ENCODE measurements around the gene DYSF.

Gene DYSF

DNA sequence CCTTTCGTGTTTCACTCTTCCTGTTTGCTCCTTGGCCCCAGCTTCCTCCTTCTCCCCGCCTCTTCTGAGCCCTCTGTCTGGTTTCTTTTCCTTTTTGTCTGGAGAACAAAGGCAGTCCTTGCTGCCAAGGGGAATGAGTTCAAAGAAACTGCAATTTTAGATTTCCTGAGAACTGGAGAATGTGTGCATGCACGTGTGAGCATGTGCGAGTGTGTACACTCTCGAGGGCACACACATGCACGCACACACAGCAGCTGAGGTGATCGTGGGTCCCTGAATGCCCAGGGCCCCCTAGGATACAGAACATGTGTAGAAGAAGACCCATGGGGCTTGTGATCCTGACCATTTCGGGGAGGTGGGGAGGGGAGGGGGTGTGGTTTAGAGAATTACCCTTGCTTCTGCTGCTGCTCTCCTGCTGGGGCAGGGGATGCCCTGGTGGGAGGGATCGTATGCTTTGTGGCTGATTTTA is 151.8 kb downstream of the DYSF start:
- DNase-seq, result no peak

DNA sequence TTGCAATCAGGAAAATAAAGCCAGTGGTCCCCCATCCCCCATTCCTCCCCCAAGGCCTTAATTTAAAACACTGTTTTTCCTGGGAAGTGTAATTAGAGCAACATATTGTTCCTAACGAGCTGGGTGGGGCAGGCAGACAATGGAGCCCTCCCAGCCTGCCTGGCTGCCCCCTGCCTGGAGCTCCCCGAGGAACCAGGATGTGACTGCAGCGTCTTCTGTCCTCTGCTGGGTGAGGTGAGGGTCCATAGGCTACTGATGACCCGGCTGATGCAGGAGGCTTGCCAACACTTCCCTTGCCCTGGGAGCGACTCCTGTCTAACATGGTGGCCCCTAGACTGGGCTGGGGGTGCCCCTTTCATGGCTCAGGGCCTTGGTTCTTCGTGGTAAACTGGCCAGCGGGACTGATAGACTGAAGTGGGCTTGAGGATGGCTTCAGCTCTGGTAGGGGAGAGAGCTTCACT is 152.4 kb downstream of the DYSF start:
- no peak for DNase-seq

DNA sequence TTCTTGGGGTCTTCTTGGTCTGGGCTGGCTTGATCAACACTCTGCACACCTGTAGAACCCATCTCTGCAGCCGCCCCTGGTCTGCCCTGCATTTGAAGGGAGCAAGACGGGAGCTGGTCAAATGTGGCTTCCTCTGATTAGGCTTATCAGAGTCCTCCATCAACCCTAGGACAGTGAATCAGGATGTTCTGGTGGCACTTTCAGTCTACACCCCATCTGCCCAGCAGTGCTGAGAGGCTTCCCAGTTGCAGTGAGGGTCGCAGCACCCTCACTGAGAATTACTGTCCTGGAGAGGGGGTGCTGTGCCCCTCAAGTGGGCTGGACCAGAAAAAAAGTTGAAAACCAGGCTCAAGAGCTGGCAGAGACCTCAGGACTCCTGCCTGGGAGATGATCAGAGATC is 152.9 kb downstream of the DYSF start:
- DNase-seq, result no peak

- no peak for DNase-seq
Observed at GRCh38 chr2:71607151-71607889, 154.0 kb downstream of the DYSF start.

DNA sequence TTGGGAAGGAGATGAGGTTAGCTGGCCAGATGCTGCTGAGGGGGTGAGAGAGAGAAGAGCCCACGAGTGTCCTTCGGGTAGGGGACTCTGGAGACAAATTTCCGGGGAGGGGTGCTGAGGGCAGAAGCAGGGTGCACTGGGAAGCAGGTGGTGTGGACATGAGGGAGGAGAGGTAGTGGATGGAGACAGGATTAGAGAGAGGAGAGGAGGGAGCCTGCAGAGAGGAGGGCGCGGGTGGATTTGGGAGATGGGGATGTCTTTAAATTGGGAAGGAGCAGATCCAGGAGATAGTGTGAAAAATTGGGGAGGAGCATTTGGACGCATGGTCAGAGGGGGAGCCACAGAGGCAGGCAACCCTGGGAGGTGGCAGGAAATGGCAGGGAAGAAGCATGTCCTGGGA is 154.7 kb downstream of the DYSF start:
- DNase-seq, result no peak

DNA sequence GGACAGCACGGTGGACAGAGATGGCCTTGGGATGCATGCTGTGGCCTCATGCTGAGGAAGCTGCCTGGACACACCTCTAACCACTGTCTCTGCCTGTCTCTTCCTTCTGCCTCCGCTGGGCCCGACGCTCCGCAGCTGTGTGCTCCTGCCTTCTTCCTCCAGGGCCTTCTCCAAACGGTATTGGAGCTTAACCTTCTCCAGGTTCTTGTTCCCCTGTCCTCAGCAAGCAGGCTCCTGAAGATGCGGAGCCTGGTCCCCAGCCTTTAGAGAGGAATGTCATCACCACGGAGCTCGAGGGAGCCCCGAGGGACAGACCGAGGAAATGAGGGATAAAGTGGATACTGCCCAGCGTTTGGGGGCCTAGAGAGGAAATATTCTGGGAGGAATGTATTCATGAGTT is 155.1 kb downstream of the DYSF start:
- no peak for DNase-seq

DNA sequence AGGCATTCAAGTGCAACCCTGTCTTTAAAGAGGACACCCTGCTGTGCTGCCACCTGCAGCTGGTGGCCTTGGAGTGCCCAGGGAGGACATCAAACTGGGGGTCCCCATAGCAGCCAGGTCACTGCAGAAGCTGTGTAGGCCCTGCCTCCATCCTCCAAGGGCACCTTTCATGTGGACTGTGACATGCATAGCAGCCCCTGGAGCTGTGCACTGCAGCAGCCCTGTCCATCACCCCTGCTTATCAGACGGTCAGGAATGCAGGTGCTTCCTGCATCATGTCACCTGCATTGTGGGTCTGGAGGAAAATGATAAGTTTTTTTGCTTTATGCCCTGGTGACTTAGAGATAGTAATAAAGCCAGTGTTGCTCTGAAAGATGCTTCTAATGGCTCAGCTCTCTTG is 155.7 kb downstream of the DYSF start:
- no peak for DNase-seq

- DNase-seq, result no peak
Observed at GRCh38 chr2:71609441-71609840, 156.1 kb downstream of the DYSF start.

- no peak for DNase-seq
Observed at GRCh38 chr2:71609958-71610357, 156.6 kb downstream of the DYSF start.

GRCh38 chr2:71610671-71611070 is 157.3 kb downstream of the DYSF start:
- no peak for DNase-seq

DNA sequence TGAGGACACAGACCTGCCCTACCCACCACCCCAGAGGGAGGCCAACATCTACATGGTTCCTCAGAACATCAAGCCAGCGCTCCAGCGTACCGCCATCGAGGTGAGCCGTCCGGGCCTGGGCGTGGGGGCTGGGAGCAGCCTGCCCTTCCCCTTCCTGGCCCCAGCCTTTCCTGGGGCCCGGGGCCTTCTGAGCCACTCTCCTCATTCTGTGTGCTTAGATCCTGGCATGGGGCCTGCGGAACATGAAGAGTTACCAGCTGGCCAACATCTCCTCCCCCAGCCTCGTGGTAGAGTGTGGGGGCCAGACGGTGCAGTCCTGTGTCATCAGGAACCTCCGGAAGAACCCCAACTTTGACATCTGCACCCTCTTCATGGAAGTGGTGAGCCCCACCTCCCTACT is 157.9 kb downstream of the DYSF start:
- no peak for DNase-seq

DNA sequence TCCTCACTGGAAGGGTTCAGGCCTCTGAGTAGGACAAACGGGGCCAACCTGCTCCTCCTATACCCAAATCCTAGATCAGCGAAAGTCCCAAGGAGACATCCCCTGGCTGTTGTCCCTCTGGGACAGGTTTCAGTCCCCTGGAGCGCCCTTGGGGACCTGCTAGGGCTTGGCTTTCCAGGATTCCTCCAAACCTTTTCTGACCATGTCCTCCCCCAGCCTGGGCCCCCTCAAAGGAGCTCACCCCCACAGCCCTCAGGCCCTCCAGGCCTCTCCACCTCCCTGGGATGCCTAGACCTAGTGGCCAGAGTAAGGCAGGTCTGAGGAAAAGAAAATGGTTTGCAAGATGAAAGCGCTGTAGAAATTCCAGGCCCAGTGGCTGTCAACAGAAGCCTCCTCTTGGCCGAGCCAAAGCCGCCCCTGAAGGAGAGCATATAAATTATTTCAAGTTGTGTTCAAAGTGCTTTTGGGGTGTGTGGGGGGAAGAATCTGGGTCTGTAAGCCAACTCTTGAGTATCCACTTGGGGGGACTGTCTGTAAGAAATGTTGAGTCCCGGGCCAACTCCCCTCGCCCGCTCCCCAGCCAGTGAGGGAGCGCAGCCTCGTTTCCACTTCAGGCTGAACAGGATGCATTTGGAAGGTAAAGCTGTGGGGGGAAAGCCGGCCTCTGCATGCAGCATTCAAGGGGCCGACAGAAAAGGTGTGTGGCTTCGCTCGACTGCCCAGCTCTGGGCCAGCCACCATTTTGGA is 158.6 kb downstream of the DYSF start:
- no peak for DNase-seq

- no peak for DNase-seq
Observed at GRCh38 chr2:71612581-71613402, 159.4 kb downstream of the DYSF start.

DNA sequence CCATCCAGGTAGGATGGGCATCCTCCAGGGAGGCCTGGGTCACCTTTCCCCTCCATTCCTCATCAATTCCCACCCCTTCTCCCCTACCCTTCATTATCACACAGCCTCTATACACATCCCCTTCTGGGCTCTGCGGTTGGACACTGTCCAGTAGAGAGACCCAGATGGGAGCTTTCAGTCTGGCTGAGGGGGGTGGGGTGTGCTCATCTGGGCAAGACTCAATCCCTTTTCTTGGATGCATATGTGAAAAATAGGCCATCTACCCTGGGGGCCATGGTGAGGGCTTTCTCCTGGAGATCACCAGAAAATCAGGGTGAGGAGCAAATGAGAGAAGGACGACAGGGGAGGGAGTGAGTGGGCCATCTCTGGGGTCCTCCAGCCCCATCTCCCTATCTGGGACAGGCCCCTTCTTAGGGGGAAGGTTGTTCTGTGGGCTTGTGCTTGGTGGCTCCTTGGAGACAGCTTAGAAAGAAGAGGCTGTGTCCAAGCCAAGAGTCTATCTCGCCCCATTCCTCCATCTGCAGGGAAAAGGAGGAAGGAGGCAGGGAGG is 160.1 kb downstream of the DYSF start:
- DNase-seq, result no peak

DNA sequence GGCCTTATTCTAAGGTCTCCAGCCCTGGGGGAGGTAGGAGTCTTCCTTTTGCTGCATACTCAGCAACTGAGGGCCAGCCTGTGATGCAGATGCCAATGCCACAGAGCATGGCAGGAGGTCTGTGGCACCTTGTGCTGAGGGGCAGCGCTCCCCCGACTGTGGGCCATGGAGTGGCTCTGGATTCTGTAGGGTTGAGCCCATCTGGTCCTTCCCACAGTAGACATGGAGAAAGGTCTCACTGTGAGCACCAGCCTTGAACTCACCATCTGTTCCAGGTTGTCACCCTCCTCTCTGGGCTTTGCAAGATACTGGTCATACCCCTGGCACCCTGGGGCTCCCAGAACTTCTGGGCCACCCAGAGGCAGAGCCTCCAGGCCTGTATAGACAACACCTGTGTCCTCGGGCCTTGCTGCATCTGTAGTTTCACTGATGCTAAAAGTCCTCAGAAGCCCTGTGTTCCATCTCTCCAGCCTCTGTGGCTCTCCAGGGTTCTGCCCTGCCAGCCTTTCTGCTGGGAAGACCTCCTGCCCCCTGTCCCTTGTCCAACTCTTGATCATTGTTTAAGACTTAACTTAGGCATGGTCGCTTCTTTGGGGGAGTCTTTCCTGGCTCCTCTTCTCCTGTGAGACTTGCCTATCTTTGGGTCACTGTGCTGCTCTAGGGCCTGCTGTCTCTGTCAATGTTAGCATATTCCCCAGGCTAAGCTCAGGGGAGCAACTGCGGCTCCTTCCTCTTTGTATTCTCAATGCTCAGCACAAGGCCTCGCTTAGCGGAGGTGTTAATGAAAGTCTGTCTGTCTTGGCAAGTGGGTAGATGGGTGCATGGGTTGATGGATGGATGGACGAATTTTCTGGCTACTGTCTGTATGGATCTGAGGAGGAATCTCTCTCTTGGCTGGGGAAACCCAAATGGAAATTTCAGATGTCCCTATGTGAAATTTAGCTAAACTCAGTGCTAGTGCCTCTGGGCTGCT is 160.9 kb downstream of the DYSF start:
- no peak for DNase-seq

DNA sequence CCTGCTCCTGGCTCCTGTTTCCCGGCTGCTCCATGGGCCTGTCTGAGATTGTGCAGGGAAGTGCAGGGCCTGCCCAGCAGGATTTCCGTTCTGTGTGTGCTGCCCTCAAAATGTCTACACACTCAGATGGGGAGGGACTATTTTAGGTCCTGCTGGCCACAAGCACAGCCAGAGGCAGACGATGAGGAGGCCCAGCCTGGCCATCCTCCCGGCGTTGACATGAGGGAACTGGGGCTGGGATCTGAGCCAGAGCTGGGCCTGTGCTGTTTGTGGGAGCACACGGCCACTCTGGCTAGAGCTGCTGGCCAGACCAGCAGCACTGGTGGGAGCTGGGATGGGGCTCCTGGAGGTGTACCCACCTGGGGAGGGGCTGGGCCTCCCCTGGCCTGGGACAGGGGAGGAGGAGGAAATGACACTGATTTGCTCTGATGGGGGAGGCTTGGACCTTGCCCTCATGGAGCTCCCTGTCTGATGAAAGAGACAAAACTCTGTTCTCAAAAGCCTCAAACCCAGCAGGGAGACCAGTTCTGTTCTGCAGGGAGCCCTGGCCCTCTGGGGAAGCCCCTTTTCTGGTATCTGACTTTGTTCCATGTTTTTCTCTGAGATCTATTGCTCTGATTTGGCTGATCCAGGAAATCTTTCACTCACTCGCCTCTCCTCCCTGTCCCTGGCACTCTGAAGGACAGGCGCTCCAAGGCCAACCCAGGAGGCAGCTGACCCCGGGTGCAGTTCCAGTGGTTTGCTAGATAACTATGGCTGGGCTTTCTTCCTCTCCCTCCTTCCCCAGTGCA is 161.8 kb downstream of the DYSF start:
- no peak for DNase-seq

DNA sequence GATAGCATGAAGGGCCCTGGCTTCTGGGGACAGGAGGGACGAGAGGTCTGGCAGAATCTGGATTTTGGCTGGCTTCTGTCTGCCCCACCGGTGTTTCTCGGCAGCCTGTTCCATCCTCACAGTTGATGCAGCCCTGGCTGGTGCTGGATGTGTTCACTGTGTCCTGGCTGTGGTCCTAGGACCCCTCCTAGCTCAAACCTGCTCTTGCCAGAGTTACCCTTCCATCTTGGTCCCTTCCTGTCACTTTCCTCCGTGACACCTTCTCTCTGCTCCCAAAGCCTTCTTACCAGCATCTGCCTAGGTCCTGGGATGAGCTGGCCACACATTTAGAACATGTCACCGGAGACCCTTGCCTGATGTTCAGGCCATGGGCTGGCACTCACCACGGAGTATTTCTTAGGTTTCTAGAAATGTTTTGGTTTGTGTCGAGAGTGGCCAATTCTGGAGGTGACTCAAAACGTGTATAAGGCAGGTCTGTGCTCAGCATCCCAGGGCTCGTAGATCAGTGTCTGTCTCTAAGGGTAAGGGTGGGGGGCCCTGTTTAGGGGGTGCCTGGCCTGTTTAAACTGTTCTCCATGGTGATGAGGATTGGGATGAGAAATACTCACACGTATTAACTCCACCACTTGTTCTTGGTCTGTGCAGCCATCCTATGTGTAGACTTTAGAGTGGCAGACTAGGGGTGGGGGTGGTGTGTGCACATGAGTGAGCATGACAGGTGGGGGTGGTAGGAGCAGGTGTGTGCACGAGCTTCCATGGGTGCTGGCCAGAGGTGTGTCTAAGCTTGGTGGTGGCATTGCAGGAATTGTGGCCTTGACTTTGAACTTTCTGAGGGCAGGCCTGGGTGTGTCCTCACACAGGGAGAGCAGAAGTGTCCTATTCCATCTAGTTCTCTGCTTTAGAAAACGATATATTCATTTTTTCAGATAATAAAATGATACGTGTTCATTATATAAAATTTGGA is 162.7 kb downstream of the DYSF start:
- no peak for DNase-seq

- no peak for DNase-seq
Observed at GRCh38 chr2:71617266-71617665, 163.9 kb downstream of the DYSF start.

DNA sequence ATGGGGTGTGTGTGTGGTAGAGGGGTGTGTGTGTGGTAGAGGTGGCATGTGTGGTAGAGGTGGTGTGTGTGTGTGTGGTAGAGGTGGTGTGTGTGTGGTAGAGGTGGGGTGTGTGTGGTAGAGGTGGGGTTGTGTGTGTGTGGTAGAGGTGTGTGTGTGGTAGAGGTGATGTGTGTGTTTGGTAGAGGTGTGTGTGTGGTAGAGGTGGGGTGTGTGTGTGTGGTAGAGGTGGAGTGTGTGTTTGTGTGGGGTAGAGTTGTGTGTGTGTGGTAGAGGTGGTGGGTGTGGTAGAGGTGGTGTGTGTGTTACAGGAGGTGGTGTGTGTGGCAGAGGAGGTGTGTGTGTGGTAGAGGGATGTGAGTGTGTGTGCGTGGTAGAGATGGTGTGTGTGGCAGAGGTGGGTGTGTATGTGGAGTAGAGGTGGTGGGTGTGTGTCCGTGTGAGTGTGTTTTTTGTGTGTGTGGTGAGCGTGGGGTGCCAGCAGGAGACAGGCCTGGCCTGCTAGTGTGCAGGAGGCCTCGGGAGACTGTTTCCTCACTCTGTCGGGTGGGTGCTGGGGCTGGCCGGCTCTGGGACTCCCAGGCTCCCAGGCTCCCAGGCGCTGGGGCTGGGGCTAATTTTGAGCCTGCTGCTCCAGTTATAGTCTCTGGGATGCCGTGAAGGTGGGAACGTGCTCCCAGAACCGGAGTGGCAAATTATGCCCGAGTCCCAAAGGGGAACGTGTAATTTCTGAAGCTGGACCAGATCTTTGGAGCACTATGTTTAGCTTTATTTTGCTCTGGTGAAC is 165.2 kb downstream of the DYSF start:
- DNase-seq, result no peak

Measured in activated CD4-positive, alpha-beta T cell treated with anti-CD3 and anti-CD28 coated beads, Interleukin-2, amount 50 U/mL, for 48 hours (primary cell).